Activated CD8-positive, alpha-beta memory T cell treated with anti-CD3 and anti-CD28 coated beads for 36 hours (primary cell): ENCODE results near the gene ZNF23. TPM values are rescaled to one million over a fixed set of nuclear protein-coding genes. Genes with fewer than 3 reads are reported as not detected.
"Not testable (repeated sequence)": the region's sequence is repeated elsewhere in the genome, so short reads cannot be mapped to it uniquely, and the experiment has no call there.

Experiments
- CTCF ChIA-PET: fragments of 350-600 bp; sonication (Branson Sonifier 250); formaldehyde crosslinking; loops from one replicate; lab custom pipeline; 2021; ENCODE audit warnings: antibody characterized with exemption; lab: Charles Lee
- POLR2A ChIA-PET: fragments of 350-600 bp; sonication (Branson Sonifier 250); formaldehyde crosslinking; loops from one replicate; lab custom pipeline; 2021; ENCODE audit warnings: antibody characterized with exemption; lab: Charles Lee
- total RNA-seq, 2 experiments: library from RNA; stranded (reverse); gene quantifications; one replicate each; pipeline ENCODE4 v1.2.3, GENCODE V29; 2021

Gene ZNF23
- total RNA-seq: 1 to 10 TPM; 8.7 to 9.9 TPM

GRCh38 chr16:71461686-71462648 lies at the start of gene ZNF23:
Gene ZNF23, minus strand, starts transcription at chr16:71462247. Its CDS starts 5,451 bp downstream, at chr16:71456796.
- ChIA-PET POLR2A (interaction anchor here (1.2 to 1.8 kb wide), 4 partner anchors 10 to 103 kb away, joined by 3 to 11 read pairs (median 4); no protein-coding TSS in a partner anchor), CTCF (interaction anchor here (0.5 to 1.5 kb wide), 5 partner anchors 20 to 166 kb away, joined by 3 to 5 read pairs (median 3); partner anchors contain the start of gene CHST4)

DNA sequence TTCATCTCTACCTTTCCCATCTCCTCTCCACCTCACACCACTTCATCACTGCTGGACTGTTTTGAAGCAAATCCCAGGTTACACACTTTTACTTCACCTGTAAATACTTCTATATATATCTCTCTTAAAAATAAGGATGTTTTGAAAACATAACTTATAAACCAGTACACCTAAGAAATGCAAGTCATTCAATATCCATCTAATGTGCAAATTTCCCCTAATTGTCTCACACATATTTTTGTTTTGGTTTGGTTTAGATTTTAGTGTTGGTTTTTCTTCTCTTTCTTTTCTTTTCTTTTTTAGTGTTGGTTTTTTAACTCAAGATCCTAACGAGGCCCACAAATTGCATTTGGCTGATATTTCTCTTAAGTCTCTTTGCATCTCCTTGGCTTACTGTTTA lies 45.0 kb upstream of the ZNF23 start:
- CTCF ChIA-PET: no interaction called here
- POLR2A ChIA-PET: no interaction called here

DNA sequence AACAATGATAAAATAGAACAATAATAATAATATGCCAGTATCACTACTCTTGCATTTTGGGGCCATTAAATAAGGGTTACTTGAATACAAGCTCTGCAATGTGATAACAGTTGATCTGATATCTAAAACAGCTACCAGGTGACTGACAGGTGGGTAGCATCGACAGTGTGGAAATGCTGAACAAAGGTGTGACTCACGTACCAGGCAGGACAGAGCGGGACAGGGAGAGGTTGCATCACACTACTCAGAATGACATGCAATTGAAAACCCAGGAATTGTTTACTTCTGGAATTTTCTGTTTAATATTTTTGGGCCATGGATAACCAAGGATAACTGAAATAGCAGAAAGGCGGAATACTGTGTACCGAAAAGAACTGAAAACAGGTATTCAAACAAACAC lies 42.9 kb upstream of the ZNF23 start:
- ChIA-PET POLR2A (no interaction called here), CTCF (no interaction called here)

- CTCF ChIA-PET: not testable (repeated sequence)
These were observed 42.0 kb upstream of the ZNF23 start for GRCh38 chr16:71504051-71504450.

GRCh38 chr16:71501547-71501946 lies 39.5 kb upstream of the ZNF23 start:
- ChIA-PET CTCF (interaction anchor here (0.6 to 5.6 kb wide), 3 partner anchors 17 to 109 kb away, joined by 3 to 54 read pairs (median 8); no protein-coding TSS in a partner anchor), POLR2A (no interaction called here)

More at GRCh38 chr16:71504051-71504450, 42.0 kb upstream of the ZNF23 start:
- POLR2A ChIA-PET: not testable (repeated sequence)

GRCh38 chr16:71500964-71501363 lies 38.9 kb upstream of the ZNF23 start:
- POLR2A ChIA-PET: no interaction called here

DNA sequence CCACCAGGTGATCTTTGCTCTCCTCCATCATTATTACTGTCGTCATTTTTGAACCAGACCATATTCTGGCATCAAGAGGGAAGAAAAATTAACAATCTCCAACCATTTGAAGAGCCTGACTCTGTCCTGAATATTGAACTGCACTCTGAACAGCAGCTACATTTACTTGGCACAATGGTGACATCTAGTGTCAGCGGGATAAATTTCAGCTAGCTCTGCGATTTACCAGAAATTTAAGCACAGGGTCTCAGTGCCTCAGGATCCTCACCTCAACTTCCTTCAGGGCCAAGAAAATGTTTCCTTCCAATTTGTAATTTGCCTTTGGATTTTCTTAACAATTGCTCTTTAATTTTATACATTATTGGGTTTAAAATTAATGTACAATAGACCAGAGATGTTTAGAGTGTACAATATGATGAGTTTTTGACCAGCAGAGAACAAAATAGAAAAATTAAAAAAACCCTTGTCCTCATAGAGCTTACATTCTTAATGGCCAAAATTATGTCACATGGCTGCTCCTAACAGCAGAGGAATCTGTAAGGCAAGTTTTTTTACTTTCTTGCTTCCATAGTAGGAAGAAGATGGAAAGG lies 37.8 kb upstream of the ZNF23 start:
- CTCF ChIA-PET: interaction anchor here (0.7 to 5.6 kb wide), 10 partner anchors 11 to 141 kb away, joined by 3 to 54 read pairs (median 3); partner anchors contain the start of gene CALB2
- POLR2A ChIA-PET: interaction anchor here (0.6 to 0.9 kb wide), 2 partner anchors 16 to 32 kb away, joined by 3 read pairs; no protein-coding TSS in a partner anchor

More at GRCh38 chr16:71500964-71501363, 38.9 kb upstream of the ZNF23 start:
- CTCF ChIA-PET: interaction anchor here (0.6 to 5.6 kb wide), 5 partner anchors 16 to 110 kb away, joined by 3 to 54 read pairs (median 4); no protein-coding TSS in a partner anchor

- ChIA-PET POLR2A (no interaction called here), CTCF (interaction anchor here (0.9 to 5.6 kb wide), 3 partner anchors 72 to 113 kb away, joined by 3 to 54 read pairs (median 3); no protein-coding TSS in a partner anchor)
These were observed 36.0 kb upstream of the ZNF23 start for GRCh38 chr16:71498031-71498430.

GRCh38 chr16:71493213-71493612 lies 31.2 kb upstream of the ZNF23 start:
- ChIA-PET CTCF (interaction anchor here (1.0 kb wide), 1 partner anchor 81 kb away, joined by 4 read pairs; no protein-coding TSS in a partner anchor), POLR2A (no interaction called here)

GRCh38 chr16:71492786-71493185 lies 30.7 kb upstream of the ZNF23 start:
- CTCF ChIA-PET: no interaction called here

DNA sequence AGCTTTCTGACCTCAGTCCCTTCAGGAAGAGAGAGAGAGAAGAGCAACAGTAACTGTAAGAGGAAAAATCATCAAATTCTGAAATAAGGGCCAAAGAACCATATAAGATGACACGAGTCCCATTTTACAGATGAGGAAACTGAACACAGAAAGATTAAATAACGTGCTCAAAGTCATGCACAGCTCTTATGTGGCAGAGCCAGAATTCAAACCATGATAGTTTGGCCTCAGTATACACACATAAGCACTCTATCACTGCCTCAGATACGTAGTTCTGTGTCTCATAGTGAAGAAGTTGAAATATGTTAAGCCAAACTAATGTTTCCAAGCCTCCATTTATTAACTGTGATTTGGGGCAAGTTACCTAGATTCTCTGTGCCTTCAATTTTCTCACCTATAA lies 29.0 kb upstream of the ZNF23 start:
- ChIA-PET CTCF (no interaction called here), POLR2A (no interaction called here)

More at GRCh38 chr16:71492786-71493185, 30.7 kb upstream of the ZNF23 start:
- POLR2A ChIA-PET: no interaction called here

- CTCF ChIA-PET: interaction anchor here (1.5 kb wide), 1 partner anchor 77 kb away, joined by 4 read pairs; no protein-coding TSS in a partner anchor
- POLR2A ChIA-PET: no interaction called here
These were observed 28.3 kb upstream of the ZNF23 start for GRCh38 chr16:71490361-71490760.

DNA sequence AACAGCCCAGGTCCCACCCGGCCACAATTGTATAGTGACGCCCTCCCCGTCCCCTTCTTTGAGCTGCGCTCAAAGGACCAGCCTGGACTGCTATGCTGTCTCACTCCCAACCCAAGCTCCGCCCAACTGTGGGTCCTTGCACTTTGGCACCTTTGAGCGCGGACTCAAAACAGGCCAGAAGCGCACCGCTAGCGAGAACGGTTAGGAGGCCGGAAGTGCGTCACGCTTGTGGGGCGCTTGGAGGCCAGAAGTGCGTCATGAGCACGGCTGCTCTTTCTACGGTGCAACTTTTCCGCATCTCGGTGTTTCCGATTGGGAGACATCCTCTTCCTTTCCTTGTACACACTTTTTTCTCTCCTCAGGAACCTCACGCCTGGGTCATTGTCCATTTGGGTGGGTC lies 27.1 kb upstream of the ZNF23 start, which contains the start of gene ZNF19:
Gene ZNF19, minus strand, starts transcription at position 203 of the 400 bp plus-strand sequence. CDS start 7,210 bp downstream, outside the sequence.
- POLR2A ChIA-PET: no interaction called here
- CTCF ChIA-PET: no interaction called here

DNA sequence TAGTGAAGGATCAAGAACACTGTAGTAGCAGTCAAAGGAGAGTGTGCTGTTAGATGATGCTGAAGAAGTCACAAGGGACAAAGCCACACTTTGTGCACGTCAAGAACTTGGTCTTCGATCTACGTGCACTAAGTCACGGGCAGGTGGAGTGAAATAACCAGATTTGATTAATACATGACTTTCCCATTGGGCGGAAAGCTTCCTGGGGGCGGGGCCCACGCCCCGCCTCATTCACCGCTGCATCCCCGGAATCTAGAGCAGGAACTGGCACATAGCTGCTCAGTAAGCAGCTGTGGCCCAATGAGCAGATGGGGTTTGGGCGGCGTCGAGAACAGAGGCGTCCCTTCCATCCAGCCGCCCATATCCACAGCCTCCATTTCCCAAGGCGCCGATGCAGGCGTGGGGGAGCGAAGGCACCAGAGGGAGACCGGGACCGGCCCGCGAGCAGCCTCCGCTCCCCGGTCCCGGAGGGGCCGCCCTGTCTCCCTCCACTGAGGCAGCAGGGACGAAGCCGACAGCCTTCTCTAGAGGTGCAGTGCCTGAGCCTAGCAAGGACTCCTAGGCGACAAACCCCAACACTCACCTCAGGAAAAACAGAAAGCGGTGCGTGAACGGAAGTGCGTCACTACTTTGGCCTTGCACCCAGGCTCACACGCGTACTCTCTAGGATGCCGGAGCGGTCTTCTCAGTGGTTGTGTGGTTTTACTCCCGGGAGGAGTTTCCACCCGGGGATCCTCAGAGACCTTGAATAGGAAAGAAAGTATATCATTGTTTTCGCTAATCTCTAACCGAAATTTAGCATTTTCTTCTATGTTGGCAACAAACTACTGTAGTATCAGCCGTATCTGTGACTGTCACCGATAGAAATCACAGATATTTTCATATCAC lies 22.2 kb upstream of the ZNF23 start:
- POLR2A ChIA-PET: interaction anchor here (0.6 to 1.9 kb wide), 2 partner anchors 16 to 22 kb away, joined by 3 to 11 read pairs; partner anchors contain the start of gene ZNF23
- CTCF ChIA-PET: interaction anchor here (0.7 to 1.6 kb wide), 3 partner anchors 17 to 72 kb away, joined by 3 to 4 read pairs (median 4); partner anchors contain the start of gene ZNF23

DNA sequence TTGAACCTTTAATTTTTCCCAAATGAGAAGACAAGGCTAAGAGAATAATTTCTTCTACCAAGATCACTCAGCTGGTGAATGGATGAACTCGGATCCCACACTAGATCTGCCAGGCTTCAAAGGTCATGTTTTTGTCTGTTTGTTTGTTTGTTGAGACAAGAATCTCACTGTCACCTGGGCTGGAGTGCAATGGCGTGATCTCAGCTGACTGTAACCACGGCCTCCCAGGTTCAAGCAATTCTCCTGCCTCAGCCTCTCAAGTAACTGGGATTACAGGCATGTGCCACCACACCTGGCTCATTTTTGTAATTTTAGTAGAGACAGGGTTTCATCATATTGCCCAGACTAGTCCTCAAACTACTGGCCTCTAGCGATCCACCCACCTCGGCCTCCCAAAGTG lies 20.5 kb upstream of the ZNF23 start:
- CTCF ChIA-PET: interaction anchor here (1.7 kb wide), 1 partner anchor 20 kb away, joined by 5 read pairs; no protein-coding TSS in a partner anchor
- POLR2A ChIA-PET: interaction anchor here (1.9 kb wide), 1 partner anchor 20 kb away, joined by 11 read pairs; the partner anchor contains the start of gene ZNF23

- ChIA-PET POLR2A (no interaction called here), CTCF (interaction anchor here (1.7 kb wide), 1 partner anchor 18 kb away, joined by 5 read pairs; no protein-coding TSS in a partner anchor)
These were observed 18.9 kb upstream of the ZNF23 start for GRCh38 chr16:71480956-71481355.

DNA sequence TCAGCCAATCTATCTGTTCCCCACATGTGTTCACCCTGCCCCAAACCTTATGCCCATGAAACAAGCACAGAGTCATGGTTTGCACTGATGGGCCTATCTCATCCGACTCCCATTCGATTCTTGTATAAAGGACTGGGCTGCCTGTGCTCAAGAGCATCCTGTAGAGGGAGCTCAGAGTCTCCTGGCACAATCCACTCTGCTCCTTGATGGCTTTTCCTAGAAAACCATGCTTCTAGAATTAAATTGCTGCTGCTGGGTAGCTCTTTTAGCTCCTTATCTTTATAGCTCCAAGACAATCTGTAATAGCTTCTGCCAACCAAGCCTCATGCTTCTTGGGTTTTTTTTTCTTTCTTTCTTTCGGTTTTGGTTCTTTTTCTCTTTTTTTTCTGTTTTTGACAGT lies 17.4 kb upstream of the ZNF23 start:
- ChIA-PET POLR2A (no interaction called here), CTCF (no interaction called here)
